CD14-positive monocyte (primary cell): ENCODE data around the gene MICOS13. TPM values are rescaled to one million over a fixed set of nuclear protein-coding genes. Genes with fewer than 3 reads are reported as not detected.

Source experiments
- DNase-seq, 3 donors: peaks; one replicate each; pipeline ENCODE4 v3.0.0-alpha.2; 2011 to 2022
- H2AFZ ChIP-seq: 2 replicates; pipeline ENCODE4 v1.6.0; 2012; ENCODE audit warnings: mild to moderate bottlenecking, low read depth, low read length, inconsistent platforms; ENCODE audit not compliant: insufficient read depth, poor library complexity, severe bottlenecking
- H3K27ac ChIP-seq, 2 donors: 1 replicate in 1 of 2; 2 replicates in 1 of 2; pipeline ENCODE4 v1.5.1; 2012 to 2013; ENCODE audit warnings: low read length in 2 of 2, control low read depth in 1 of 2, inconsistent platforms in 1 of 2, low read depth in 1 of 2, mild to moderate bottlenecking in 1 of 2
- H3K27me3 ChIP-seq, 2 donors: one replicate each; pipeline versions ENCODE4 v1.6.0 to v1.6.1; 2011 to 2013; ENCODE audit warnings: low read length in 2 of 2; ENCODE audit not compliant: control insufficient read depth in 2 of 2, insufficient read depth in 2 of 2
- H3K36me3 ChIP-seq, 2 donors: replicated peaks in 1 of 2; 1 replicate in 1 of 2; 2 replicates in 1 of 2; pipeline versions ENCODE4 v1.5.1 to v1.6.1; 2012 to 2013; ENCODE audit warnings: low read length in 2 of 2, control low read depth in 1 of 2, inconsistent platforms in 1 of 2, mild to moderate bottlenecking in 1 of 2; ENCODE audit not compliant: insufficient read depth in 2 of 2, control insufficient read depth in 1 of 2
- H3K4me1 ChIP-seq, 2 donors: 1 replicate in 1 of 2; 2 replicates in 1 of 2; pipeline versions ENCODE4 v1.5.1 to v1.6.1; 2012 to 2013; ENCODE audit warnings: low read length in 2 of 2, control low read depth in 1 of 2, inconsistent platforms in 1 of 2, mild to moderate bottlenecking in 1 of 2, moderate library complexity in 1 of 2; ENCODE audit not compliant: insufficient read depth in 2 of 2, control insufficient read depth in 1 of 2
- H3K4me2 ChIP-seq: replicated peaks from 2 replicates; pipeline ENCODE3; 2012; ENCODE audit warnings: low read length, moderate library complexity, mild to moderate bottlenecking; ENCODE audit not compliant: poor library complexity, severe bottlenecking; ENCODE audit errors: extremely low read depth
- H3K4me3 ChIP-seq, 3 experiments: fragments of 200-600 bp in 1 of 3; sonication (generic) in 1 of 3; replicated peaks in 1 of 3; 1 replicate in 2 of 3; 2 replicates in 1 of 3; pipeline ENCODE4 v1.5.1; 2011 to 2013; ENCODE audit warnings: low read length in 3 of 3, mild to moderate bottlenecking in 3 of 3, control low read depth in 2 of 3, low read depth in 2 of 3, inconsistent platforms in 1 of 3, moderate library complexity in 1 of 3
- H3K79me2 ChIP-seq: 2 replicates; pipeline ENCODE4 v1.6.0; 2012; ENCODE audit warnings: mild to moderate bottlenecking, control low read depth, inconsistent platforms, low read length, moderate library complexity; ENCODE audit not compliant: insufficient read depth
- H3K9ac ChIP-seq: 2 replicates; pipeline ENCODE4 v1.6.0; 2017; ENCODE audit warnings: low read length, mild to moderate bottlenecking; ENCODE audit not compliant: insufficient read depth, poor library complexity, severe bottlenecking
- H3K9me3 ChIP-seq, 2 donors: replicated peaks in 1 of 2; 1 replicate in 1 of 2; 2 replicates in 1 of 2; pipeline versions ENCODE4 v1.5.1 to v1.6.1; 2012 to 2013; ENCODE audit warnings: low read length in 2 of 2, control low read depth in 1 of 2; ENCODE audit not compliant: control insufficient read depth in 1 of 2, insufficient read depth in 1 of 2
- H4K20me1 ChIP-seq: 2 replicates; pipeline ENCODE4 v1.6.0; 2012; ENCODE audit warnings: mild to moderate bottlenecking, low read length, control low read depth, moderate library complexity; ENCODE audit not compliant: insufficient read depth
- H3K27ac Mint-ChIP-seq, 7 donors: one replicate each; pipeline ENCODE4 v1.8.0; 2020; ENCODE audit warnings: mild to moderate bottlenecking in 7 of 7, mixed read lengths in 7 of 7, moderate library complexity in 6 of 7, inconsistent platforms in 2 of 7
- H3K27me3 Mint-ChIP-seq, 3 donors: one replicate each; pipeline ENCODE4 v1.8.0; 2021 to 2022; ENCODE audit warnings: low read depth in 3 of 3, mild to moderate bottlenecking in 3 of 3, mixed read lengths in 3 of 3, moderate library complexity in 3 of 3, inconsistent platforms in 1 of 3
- H3K36me3 Mint-ChIP-seq, 2 donors: one replicate each; pipeline ENCODE4 v1.8.0; 2020; ENCODE audit warnings: mixed read lengths in 2 of 2, inconsistent platforms in 1 of 2, mild to moderate bottlenecking in 1 of 2
- H3K4me1 Mint-ChIP-seq: one replicate; pipeline ENCODE4 v1.8.0; 2020; ENCODE audit warnings: mild to moderate bottlenecking, mixed read lengths
- H3K4me3 Mint-ChIP-seq, 2 donors: one replicate each; pipeline ENCODE4 v1.8.0; 2020; ENCODE audit warnings: mild to moderate bottlenecking in 2 of 2, mixed read lengths in 2 of 2, moderate library complexity in 1 of 2
- H3K9me3 Mint-ChIP-seq, 7 donors: one replicate each; pipeline ENCODE4 v1.8.0; 2020 to 2022; ENCODE audit warnings: mixed read lengths in 7 of 7, mild to moderate bottlenecking in 6 of 7, moderate library complexity in 6 of 7, inconsistent platforms in 2 of 7
- WGBS: methylation state at CpG from one replicate; pipeline ENCODE4 v1.1.5; 2013; ENCODE audit warnings: missing lambda C conversion rate; ENCODE audit not compliant: insufficient coverage; 5-methylcytosine and 5-hydroxymethylcytosine counted together
- intact Hi-C, 2 donors: fragments of 100-400 bp; cut with micrococcal nuclease; formaldehyde crosslinking; loops; one replicate each; pipeline versions ENCODE4 v1.15.0 to v1.15.1; 2023
- polyA plus RNA-seq, 3 donors: library from polyadenylated mRNA; depleted of rRNA in 1 of 3; unstranded in 2 of 3; stranded (reverse) in 1 of 3; fragments of 300-500 nt in 2 of 3; fragments of >200 nt in 1 of 3; fragmentation: Illumina TruSeq in 2 of 3; gene quantifications; 1 replicate in 2 of 3; 2 replicates in 1 of 3; pipeline ENCODE4 v1.2.3, GENCODE V29; 2012 to 2021
- TF ChIP-seq, protein P1 (sequence below): fragments of 200-600 bp; IDR thresholded peaks from one replicate; pipeline ENCODE4 v1.8.0; 2022; ENCODE audit warnings: antibody characterized with exemption, mild to moderate bottlenecking

MICOS13 gene
- polyA plus RNA-seq, 3 donors: 22.5 to 82.7 (median 78.6) TPM

DNA sequence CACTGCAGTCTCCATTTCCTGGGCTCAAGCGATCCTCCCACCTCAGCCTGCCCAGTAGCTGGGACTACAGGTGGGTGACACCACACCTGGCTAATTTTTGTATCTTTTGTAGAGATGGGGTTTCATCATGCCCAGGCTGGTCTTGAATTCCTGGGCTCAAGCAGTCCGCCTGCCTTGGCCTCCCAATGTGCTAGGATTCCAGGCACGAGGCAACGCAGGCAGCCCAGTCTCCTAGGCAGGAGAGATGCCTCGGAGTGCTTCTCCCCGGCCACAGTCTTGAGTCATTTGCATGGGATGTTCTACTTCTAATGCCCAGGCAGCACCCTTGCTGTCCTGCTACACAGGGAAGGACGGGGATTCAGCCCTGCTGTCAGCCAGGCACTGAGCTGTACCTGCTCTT lies 8.7 kb downstream of the MICOS13 start:
- H3K9me3 Mint-ChIP-seq: peaks cover 0 to 5% (median 0%) of the 10 kb centered on the region in 7 donors
- Histone ChIP-seq H3K79me2 (no peaks in the 10 kb centered on the region), H4K20me1 (peaks cover 29% of the 10 kb centered on the region), H3K4me3 (no peak overlapping the region), H3K27ac (no peak overlapping the region), H3K4me2 (no peak overlapping the region), H3K9ac (no peak overlapping the region), H3K36me3 (peaks cover 37 to 49% of the 10 kb centered on the region in 2 donors), H3K4me1 (no peaks in the 10 kb centered on the region), H2AFZ (no peak overlapping the region), H3K27me3 (no peaks in the 10 kb centered on the region), H3K9me3 (no peaks in the 10 kb centered on the region)
- TF ChIP-seq, protein P1, sequence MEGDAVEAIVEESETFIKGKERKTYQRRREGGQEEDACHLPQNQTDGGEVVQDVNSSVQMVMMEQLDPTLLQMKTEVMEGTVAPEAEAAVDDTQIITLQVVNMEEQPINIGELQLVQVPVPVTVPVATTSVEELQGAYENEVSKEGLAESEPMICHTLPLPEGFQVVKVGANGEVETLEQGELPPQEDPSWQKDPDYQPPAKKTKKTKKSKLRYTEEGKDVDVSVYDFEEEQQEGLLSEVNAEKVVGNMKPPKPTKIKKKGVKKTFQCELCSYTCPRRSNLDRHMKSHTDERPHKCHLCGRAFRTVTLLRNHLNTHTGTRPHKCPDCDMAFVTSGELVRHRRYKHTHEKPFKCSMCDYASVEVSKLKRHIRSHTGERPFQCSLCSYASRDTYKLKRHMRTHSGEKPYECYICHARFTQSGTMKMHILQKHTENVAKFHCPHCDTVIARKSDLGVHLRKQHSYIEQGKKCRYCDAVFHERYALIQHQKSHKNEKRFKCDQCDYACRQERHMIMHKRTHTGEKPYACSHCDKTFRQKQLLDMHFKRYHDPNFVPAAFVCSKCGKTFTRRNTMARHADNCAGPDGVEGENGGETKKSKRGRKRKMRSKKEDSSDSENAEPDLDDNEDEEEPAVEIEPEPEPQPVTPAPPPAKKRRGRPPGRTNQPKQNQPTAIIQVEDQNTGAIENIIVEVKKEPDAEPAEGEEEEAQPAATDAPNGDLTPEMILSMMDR: no peak
- no peak for DNase-seq
- intact Hi-C loops: no loop called here
- 97% methylated on average over 5 of the region's 7 CpGs for WGBS
- peaks cover 2% of the 10 kb centered on the region for H3K4me1 Mint-ChIP-seq
- H3K27ac Mint-ChIP-seq: no peak overlapping the region
- no peaks in the 10 kb centered on the region for H3K27me3 Mint-ChIP-seq
- H3K36me3 Mint-ChIP-seq: peaks cover 35 to 67% of the 10 kb centered on the region in 2 donors
- H3K4me3 Mint-ChIP-seq: no peak overlapping the region

DNA sequence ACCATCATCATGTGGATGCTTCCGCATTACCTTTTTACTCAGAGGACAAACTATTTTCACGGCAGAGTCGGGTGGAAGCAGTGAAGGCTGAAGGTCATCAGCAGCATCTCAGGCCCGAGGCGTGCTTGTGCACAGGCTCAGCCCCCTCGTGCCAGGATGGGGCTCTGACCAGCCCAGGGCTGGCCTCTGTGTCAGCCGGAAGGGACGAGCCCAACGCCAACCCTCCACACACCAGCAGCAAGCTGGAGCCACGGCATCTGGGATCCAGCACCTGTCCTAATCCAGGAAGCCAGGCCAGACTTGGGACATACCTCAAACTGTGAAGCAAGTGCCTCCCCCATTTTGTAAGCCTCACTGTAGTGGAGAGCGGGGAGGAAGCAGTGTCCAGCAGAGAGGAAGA lies 11.1 kb downstream of the MICOS13 start:
- intact Hi-C loops: no loop called here
- TF ChIP-seq, protein P1: no peak
- Histone ChIP-seq H2AFZ (no peak overlapping the region), H3K27me3 (no peaks in the 10 kb centered on the region), H3K4me2 (no peak overlapping the region), H3K27ac (no peak overlapping the region), H3K4me1 (no peaks in the 10 kb centered on the region), H3K36me3 (peaks cover 61 to 73% of the 10 kb centered on the region in 2 donors), H3K4me3 (no peak overlapping the region), H3K9ac (no peak overlapping the region), H3K9me3 (no peaks in the 10 kb centered on the region), H4K20me1 (peaks cover 53% of the 10 kb centered on the region), H3K79me2 (no peaks in the 10 kb centered on the region)
- Mint-ChIP-seq H3K4me1 (no peaks in the 10 kb centered on the region), H3K27me3 (no peaks in the 10 kb centered on the region), H3K4me3 (no peak overlapping the region), H3K27ac (peak overlapping the region in 4 of 7 donors; percentile 9 to 35 (median 24)), H3K36me3 (peaks cover 57 to 91% of the 10 kb centered on the region in 2 donors), H3K9me3 (peaks cover 0 to 5% (median 0%) of the 10 kb centered on the region in 7 donors)
- DNase-seq: no peak
- WGBS: 84% methylated on average over 8 of the region's 11 CpGs
